ENCODE results near the gene ADH6. TPM values are rescaled to one million over a fixed set of nuclear protein-coding genes. Genes with fewer than 3 reads are reported as not detected.
"Not testable (repeated sequence)": the region's sequence is repeated elsewhere in the genome, so short reads cannot be mapped to it uniquely, and the experiment has no call there.

Gene ADH6
- total RNA-seq, 1 experiment from 2014 or later: not detected

DNA sequence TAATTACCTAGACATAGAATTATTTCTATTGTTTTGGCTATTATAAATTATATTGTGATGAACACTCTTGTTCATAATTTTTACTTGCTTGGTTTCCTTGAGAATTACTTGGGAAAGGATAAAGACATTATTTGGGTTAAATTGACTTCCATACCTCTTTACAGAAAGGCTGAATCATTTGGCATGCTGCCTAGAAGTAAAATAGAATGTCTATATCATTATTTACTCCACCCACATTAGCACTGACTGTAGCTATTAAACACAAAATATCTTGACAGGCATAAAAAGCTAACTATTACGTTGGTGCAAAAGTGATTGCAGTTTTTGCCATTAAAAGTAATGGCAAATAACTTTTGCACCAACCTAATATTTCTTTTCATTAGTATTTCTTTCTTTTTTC, 29.7 kb upstream of the ADH6 start:
- Histone ChIP-seq H3K4me3 (ENCODE audit: low read depth, low read length, poor library complexity, severe bottlenecking) (no peak overlapping the region), H3K9me3 (ENCODE audit: low read depth, low read length, poor library complexity, severe bottlenecking) (no peaks in the 10 kb centered on the region), H3K27me3 (replicated peaks; ENCODE audit: insufficient read depth, low read depth, low read length, poor library complexity) (no peaks in the 10 kb centered on the region), H3K27ac (ENCODE audit: low read depth, low read length, poor library complexity, severe bottlenecking) (no peak overlapping the region), H3K36me3 (ENCODE audit: insufficient read depth, low read length, poor library complexity, severe bottlenecking) (no peaks in the 10 kb centered on the region), H3K4me1 (ENCODE audit: insufficient read depth, low read length, poor library complexity, severe bottlenecking) (no peaks in the 10 kb centered on the region)
- DNase-seq (ENCODE audit: low spot score): peak; percentile 9
- POLR2A ChIA-PET (ENCODE audit: low non-redundant PET): no interaction called here
- CTCF ChIA-PET: no interaction called here
- TF ChIP-seq EZH2 (IDR thresholded peaks at IDR 0.05; ENCODE audit: borderline replicate concordance, low read depth, low read length, poor library complexity, severe bottlenecking): no peak
- TF ChIP-seq, protein P1, sequence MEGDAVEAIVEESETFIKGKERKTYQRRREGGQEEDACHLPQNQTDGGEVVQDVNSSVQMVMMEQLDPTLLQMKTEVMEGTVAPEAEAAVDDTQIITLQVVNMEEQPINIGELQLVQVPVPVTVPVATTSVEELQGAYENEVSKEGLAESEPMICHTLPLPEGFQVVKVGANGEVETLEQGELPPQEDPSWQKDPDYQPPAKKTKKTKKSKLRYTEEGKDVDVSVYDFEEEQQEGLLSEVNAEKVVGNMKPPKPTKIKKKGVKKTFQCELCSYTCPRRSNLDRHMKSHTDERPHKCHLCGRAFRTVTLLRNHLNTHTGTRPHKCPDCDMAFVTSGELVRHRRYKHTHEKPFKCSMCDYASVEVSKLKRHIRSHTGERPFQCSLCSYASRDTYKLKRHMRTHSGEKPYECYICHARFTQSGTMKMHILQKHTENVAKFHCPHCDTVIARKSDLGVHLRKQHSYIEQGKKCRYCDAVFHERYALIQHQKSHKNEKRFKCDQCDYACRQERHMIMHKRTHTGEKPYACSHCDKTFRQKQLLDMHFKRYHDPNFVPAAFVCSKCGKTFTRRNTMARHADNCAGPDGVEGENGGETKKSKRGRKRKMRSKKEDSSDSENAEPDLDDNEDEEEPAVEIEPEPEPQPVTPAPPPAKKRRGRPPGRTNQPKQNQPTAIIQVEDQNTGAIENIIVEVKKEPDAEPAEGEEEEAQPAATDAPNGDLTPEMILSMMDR (conservative IDR thresholded peaks at IDR 0.05; ENCODE audit: low read depth, low read length): no peak
- intact Hi-C loops (cut with micrococcal nuclease; ENCODE audit: unreplicated experiment): no loop called here
- BruUV-seq (replicated peaks): no TSS peak

DNA sequence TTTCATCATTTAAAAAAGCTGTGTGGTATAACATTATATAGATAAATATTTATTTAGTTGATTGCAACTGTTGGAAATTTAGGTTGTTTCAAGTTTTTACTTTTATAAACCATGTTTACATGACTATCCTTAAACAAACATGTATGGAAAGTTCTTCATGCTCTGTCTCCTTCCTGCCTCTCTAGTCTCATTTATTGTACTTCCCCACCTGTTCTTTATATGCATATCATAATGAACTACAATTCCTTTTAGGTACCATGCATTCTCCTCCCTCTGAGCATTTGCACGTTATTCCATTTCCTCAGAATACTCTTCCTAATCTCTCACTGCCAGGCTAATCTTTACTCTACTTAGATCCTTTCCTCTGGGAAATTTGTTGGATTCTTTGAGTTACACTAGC, 16.9 kb upstream of the ADH6 start:
- BruUV-seq (replicated peaks): no TSS peak
- CTCF ChIA-PET: no interaction called here
- no peak for DNase-seq (ENCODE audit: low spot score)
- no peaks in the 10 kb centered on the region for H3K36me3 ChIP-seq (ENCODE audit: insufficient read depth, low read length, poor library complexity, severe bottlenecking)
- no peak overlapping the region for H3K27ac ChIP-seq (ENCODE audit: low read depth, low read length, poor library complexity, severe bottlenecking)
- no peaks in the 10 kb centered on the region for H3K4me1 ChIP-seq (ENCODE audit: insufficient read depth, low read length, poor library complexity, severe bottlenecking)
- POLR2A ChIA-PET (ENCODE audit: low non-redundant PET): no interaction called here
- no peak for TF ChIP-seq EZH2 (IDR thresholded peaks at IDR 0.05; ENCODE audit: borderline replicate concordance, low read depth, low read length, poor library complexity, severe bottlenecking)
- TF ChIP-seq, protein P1 (conservative IDR thresholded peaks at IDR 0.05; ENCODE audit: low read depth, low read length): no peak
- H3K9me3 ChIP-seq (ENCODE audit: low read depth, low read length, poor library complexity, severe bottlenecking): no peaks in the 10 kb centered on the region
- no peak overlapping the region for H3K4me3 ChIP-seq (ENCODE audit: low read depth, low read length, poor library complexity, severe bottlenecking)
- peaks cover 5% of the 10 kb centered on the region for H3K27me3 ChIP-seq (replicated peaks; ENCODE audit: insufficient read depth, low read depth, low read length, poor library complexity)
- intact Hi-C loops (cut with micrococcal nuclease; ENCODE audit: unreplicated experiment): no loop called here

DNA sequence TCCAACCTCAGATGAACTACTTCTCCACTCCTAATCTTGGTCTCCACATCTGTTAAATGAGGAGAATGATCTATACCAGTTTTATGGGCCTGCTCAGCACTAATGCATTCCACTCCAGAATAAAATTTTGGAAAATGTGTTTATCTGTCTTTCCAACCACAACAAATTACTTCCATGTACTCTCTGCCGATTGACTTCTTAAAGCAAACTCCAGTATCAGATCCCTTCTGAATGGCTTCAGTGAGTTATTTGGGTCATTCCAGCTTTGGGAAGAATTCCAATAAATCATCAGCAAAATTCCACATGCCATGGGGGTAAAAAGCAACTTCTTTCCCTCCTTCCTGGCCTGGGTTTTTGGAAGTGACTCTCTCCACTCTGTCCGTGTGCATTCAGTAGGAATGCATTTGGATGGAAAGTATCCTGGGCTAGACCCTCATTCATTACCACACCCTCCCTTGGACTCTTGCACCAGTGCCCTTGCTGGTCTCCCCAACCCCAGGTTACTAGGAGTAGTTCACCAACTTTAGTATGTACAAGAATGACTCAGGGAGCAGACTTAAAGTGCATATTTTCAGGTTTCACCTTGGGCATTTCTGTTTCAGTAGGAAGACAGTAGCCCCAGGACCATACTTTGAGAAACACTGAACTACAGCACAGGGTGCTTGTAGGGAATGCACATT, 15.4 kb upstream of the ADH6 start:
- peaks cover 5% of the 10 kb centered on the region for H3K27me3 ChIP-seq (replicated peaks; ENCODE audit: insufficient read depth, low read depth, low read length, poor library complexity)
- DNase-seq (ENCODE audit: low spot score): no peak
- H3K36me3 ChIP-seq (ENCODE audit: insufficient read depth, low read length, poor library complexity, severe bottlenecking): no peaks in the 10 kb centered on the region
- TF ChIP-seq, protein P1 (conservative IDR thresholded peaks at IDR 0.05; ENCODE audit: low read depth, low read length): no peak
- no peak for TF ChIP-seq EZH2 (IDR thresholded peaks at IDR 0.05; ENCODE audit: borderline replicate concordance, low read depth, low read length, poor library complexity, severe bottlenecking)
- no peak overlapping the region for H3K4me3 ChIP-seq (ENCODE audit: low read depth, low read length, poor library complexity, severe bottlenecking)
- CTCF ChIA-PET: no interaction called here
- no peak overlapping the region for H3K27ac ChIP-seq (ENCODE audit: low read depth, low read length, poor library complexity, severe bottlenecking)
- no TSS peak for BruUV-seq (replicated peaks)
- H3K9me3 ChIP-seq (ENCODE audit: low read depth, low read length, poor library complexity, severe bottlenecking): no peaks in the 10 kb centered on the region
- POLR2A ChIA-PET (ENCODE audit: low non-redundant PET): no interaction called here
- no peaks in the 10 kb centered on the region for H3K4me1 ChIP-seq (ENCODE audit: insufficient read depth, low read length, poor library complexity, severe bottlenecking)
- intact Hi-C loops (cut with micrococcal nuclease; ENCODE audit: unreplicated experiment): no loop called here

DNA sequence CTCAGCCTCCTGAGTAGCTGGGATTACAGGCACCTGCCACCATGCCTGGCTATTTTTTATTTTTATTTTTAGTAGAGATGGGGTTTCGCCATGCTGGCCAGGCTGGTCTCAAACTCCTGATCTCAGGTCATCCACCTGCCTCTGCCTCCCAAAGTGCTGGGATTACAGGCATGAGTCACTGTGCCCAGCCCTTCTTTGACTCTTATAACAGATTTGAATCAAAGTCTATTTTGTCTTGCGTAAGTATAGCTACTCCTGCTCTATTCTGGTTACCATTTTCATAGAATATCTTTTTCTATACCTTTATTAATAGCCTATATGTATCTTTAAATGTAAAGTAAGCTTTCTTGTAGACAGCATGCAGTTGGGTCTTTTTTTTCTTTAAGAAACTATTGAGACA, 14.4 kb upstream of the ADH6 start:
- DNase-seq (ENCODE audit: low spot score); BruUV-seq (replicated peaks); POLR2A ChIA-PET (ENCODE audit: low non-redundant PET); CTCF ChIA-PET; H3K27ac ChIP-seq (ENCODE audit: low read depth, low read length, poor library complexity, severe bottlenecking); H3K4me3 ChIP-seq (ENCODE audit: low read depth, low read length, poor library complexity, severe bottlenecking); H3K9me3 ChIP-seq (ENCODE audit: low read depth, low read length, poor library complexity, severe bottlenecking); intact Hi-C loops (cut with micrococcal nuclease; ENCODE audit: unreplicated experiment); H3K4me1 ChIP-seq (ENCODE audit: insufficient read depth, low read length, poor library complexity, severe bottlenecking); H3K27me3 ChIP-seq (replicated peaks; ENCODE audit: insufficient read depth, low read depth, low read length, poor library complexity); H3K36me3 ChIP-seq (ENCODE audit: insufficient read depth, low read length, poor library complexity, severe bottlenecking): not testable (repeated sequence)

DNA sequence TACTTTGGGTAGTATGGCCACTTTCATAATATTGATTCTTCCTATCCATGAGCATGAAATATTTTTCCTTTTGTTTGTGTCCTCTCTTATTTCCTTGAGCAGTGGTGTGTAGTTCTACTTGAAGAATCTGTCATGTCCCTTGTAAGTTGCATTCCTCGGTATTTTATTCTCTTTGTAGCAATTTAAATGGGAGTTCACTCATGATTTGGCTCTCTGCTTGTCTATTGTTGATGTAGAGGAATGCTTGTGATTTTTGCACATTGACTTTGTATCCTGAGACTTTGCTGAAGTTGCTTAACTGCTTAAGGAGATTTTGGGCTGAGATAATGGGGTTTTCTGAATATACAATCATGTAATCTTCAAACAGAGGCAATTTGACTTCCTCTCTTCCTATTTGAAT, 9.7 kb upstream of the ADH6 start:
- H3K36me3 ChIP-seq (ENCODE audit: insufficient read depth, low read length, poor library complexity, severe bottlenecking); H3K4me3 ChIP-seq (ENCODE audit: low read depth, low read length, poor library complexity, severe bottlenecking); BruUV-seq (replicated peaks); intact Hi-C loops (cut with micrococcal nuclease; ENCODE audit: unreplicated experiment); DNase-seq (ENCODE audit: low spot score); H3K9me3 ChIP-seq (ENCODE audit: low read depth, low read length, poor library complexity, severe bottlenecking); CTCF ChIA-PET; H3K4me1 ChIP-seq (ENCODE audit: insufficient read depth, low read length, poor library complexity, severe bottlenecking); H3K27me3 ChIP-seq (replicated peaks; ENCODE audit: insufficient read depth, low read depth, low read length, poor library complexity); H3K27ac ChIP-seq (ENCODE audit: low read depth, low read length, poor library complexity, severe bottlenecking); POLR2A ChIA-PET (ENCODE audit: low non-redundant PET): not testable (repeated sequence)
